COLO829 (cell line): ENCODE data around the gene BNIP3.
"Not testable (repeated sequence)": the region's sequence is repeated elsewhere in the genome, so short reads cannot be mapped to it uniquely, and the experiment has no call there.

Source experiments
- DNase-seq: peaks from one replicate; pipeline ENCODE4 v3.0.0; 2012; ENCODE audit warnings: low spot score

Gene BNIP3

DNA sequence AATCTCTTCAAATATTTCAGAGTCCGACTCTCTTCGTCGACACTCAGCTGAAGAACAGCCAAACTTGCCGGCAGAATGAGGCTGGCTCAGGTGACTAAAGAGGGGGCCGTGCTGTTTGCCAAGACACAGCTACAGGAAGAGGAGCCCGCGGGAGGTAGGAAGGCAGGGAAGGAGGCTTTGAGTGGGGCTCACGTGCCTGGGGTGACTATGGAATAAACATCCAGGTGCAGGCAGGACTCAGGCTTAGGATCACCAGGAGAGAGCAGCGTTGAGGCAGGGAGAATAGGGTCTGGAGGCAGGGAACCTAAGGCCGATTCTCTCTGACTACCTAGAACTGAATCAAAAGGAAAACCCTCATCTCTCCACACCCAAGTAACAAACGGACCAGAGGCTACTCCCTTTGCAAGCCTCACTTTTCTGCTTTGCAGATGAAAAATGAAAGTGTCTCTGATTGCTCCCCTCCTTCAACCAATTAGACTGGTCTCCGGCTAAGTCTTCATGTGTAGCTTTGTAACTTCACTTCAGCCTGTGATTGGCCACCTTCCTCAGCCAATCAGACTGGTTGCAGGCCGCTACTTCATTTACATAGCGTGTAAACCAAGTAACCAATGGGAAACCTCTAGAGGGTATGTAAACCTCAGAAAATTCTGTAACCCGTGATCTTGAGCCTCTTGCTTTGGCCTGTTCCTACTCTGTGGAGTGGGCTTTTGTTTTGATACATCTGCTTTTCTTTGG lies 19.7 kb upstream of the BNIP3 start:
- no peak for DNase-seq

DNA sequence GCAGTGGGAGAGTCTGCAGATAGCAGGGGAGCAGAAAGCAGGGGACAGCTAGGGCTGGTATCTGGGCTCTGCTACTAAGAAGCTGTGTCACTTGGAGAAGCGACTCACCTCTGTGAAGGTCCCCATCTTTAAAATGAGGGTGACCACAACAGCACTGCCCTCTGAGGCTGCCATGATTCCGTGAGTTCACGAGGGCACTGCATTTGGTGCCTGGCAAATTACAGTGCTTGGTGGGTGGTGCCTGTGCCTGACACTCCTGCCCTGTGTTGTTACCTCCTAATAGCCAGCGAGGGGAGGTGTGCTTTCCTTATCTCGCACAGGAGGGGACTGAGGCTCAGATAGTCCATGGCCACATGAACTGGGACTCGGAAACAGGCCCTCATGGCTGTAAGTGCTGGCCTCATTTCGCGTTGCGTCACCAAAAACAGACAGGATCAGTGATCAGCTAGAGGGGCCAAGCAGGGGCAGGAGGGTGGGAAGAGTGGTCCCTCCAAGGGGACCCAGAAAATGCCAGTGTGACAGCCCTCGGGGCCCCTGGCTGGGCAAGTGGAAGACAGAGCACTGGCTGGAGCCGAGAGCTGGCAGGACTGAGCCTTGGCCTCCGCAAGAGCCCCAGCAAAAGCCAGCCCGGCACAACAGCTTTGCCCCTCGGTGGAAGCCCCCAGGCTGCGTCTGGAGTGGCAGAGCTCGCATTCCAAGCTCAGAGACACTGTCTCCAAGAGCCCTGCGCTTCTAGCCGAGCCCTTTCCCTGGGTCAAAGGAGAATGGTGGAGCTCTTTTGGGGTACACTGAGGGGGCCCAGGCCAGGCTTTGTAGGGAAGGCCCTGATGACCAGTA lies 17.3 kb upstream of the BNIP3 start:
- DNase-seq: no peak

DNA sequence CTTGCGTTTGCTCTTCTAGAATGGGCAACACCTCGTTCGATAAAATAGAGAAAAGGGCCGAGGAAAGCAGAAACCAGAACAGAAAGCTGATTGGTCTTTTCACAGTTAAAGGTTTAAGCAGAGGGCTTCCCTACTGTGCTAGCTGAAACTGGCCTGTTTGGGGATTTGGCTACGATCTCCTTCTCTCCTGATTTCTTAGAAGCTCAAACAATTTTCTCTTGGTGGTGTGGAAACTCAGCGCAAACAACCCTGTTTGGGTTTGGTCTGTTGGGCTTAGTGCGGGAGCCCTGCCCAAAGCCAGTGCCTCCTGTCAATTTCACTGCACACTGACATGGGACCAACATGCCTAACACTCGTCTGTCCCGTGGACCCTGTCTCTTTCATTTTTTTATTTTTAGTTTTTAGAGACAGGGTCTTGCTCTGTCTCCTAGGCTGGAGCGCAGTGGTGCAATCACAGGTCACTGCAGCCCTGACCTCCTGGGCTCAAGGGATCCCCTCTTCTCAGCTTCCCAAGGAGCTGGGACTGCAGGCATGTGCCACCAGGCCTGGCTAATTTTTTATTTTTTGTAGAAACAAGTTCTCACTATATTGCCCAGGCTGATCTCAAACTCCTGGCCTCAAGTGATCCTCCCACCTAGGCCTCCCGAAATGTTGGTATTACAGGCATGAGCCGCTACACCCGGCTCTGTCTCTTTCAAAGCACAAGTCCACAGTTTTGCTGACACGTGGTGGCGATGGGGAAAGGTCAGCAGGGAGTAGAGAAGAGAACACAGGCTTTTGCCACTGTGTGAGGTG lies 16.5 kb upstream of the BNIP3 start:
- DNase-seq: no peak

DNA sequence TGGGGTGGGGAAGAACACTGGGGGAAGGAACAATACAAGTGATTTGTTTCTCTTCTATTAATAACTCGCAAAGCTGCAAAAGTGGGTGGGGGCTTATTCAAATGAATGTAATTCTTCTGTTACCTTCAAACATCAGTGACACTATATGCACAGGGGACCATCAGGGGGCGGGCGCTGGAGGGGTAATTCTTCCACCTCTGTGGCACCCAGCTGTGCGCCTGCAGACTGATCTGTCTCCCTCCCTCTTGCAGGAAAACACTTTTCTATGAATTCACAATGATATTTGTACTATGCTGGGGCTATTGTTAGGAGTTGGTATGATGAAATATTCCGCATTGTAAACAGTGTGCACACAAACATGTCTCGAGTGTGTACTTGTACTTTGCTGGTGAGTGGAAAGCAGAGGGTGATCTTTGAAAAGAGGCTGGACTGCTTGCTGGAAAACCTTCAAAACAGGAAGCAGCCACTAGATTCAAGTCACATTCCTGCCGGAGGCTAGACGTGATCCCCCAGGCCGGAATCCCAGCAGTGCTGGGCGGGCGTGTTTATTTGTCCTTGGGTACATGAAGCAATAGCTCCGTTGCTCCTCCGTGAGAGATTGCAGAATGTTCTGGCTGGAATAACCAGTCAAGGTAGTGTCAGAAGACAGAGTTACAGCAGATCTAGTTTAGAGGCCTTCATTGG lies 15.8 kb upstream of the BNIP3 start:
- DNase-seq: no peak

DNA sequence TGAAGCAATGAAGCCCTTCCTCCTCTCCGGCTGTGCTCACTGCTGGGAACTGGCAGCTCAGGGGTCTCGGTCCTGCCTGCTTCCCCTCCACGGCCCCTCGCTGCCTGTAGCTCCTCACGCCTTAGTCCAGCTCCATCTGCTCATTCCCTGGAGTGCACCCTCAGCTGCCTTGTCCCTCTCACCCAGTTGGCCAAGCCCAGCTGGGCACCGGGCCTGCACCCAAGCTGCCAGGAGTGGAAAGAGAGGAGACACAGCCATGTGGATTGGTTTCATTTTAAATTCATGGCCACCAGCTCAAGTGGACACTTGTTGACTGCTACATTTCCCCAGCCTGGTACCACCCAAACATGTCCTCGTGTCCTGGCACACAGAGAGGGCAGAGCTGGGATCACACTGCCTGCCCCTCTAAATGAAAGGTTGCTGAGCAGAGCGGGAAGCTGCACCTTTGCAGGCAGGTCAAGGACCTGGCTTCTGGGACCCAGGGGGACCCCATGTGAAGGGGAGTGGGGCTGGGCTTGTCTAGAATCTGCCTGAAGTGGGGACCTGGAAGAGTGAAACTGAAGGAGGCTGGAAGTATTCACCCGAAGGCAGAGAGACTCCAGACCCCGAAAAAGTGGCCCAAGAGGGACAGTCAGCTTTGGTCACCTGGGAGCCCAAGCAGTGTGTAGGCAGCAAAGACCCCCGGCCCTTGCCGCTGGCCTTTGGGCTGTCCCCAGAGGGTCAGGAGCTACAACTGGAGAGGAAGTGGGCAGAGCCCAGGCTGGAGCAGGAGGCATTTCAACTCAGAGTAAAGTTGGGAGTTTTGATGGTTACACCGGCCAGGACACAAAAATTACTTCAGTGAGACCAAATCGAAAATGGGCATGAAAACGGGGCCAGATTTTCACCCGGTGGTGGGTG lies 15.0 kb upstream of the BNIP3 start:
- no peak for DNase-seq

DNA sequence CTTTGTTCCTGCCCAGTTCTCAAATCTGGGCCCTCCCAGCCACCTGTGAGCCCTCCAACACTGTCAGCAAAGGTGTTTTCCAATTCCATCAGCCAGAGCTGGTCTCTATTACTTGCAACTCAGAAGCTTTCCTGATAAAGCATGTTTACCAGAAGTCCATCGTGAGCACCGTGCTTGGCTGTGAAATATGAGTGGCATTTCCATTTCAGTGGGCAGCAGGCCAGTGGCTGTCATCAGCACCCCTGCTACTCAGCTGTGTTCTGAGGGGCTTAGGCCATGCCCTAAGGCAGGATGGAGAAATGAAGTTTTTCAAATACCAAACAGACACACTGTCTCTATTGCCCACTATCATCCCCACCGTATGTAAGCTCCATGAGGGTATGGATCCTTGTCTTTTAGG lies 12.7 kb upstream of the BNIP3 start:
- DNase-seq: no peak

DNA sequence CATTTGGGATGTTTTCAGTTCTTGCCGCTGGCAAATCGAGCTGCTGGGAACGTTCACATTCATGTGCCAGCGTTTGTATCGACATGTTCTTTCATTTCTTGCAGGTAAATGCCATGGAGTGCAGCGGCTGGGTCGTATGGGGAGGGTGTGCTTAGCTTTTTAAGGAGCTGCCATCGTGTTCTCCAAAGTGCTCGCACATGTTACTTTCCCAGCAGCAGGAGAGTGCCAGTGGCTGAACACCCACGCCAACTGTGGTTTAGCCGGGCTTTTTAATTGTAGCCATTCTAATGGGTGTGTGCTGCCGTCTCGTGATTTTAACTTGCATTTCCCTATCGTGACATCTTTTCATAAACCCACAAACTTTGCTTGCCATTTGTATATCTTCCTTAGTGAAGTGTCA lies 11.6 kb upstream of the BNIP3 start:
- DNase-seq: no peak

DNA sequence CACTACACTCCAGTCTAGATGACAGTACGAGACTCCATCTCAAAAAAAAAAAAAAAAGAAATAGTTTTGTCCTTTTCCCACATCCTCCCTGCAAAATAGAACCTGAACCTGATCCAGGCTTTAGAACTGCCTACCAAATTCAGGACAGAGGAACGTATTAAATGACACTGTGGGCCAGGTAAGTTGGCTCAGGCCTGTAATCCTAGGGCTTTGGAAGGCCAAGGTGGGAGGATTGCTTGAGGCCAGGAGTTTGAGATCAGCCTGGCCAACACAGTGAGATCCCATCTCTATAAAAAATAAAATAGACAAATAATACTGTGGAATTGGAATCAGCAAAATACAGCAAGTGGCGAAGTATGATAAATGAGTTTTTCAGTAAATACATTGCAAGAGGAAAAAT lies 10.0 kb upstream of the BNIP3 start:
- DNase-seq: no peak

DNA sequence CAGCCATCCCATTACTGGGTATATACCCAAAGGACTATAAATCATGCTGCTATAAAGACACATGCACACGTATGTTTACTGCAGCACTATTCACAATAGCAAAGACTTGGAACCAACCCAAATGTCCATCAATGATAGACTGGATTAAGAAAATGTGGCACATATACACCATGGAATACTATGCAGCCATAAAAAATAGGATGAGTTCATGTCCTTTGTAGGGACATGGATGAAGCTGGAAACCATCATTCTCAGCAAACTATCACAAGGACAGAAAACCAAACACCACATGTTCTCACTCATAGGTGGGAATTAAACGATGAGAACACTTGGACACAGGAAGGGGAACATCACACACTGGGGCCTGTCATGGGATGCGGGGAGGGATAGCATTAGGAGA lies 6.1 kb upstream of the BNIP3 start:
- DNase-seq: not testable (repeated sequence)

DNA sequence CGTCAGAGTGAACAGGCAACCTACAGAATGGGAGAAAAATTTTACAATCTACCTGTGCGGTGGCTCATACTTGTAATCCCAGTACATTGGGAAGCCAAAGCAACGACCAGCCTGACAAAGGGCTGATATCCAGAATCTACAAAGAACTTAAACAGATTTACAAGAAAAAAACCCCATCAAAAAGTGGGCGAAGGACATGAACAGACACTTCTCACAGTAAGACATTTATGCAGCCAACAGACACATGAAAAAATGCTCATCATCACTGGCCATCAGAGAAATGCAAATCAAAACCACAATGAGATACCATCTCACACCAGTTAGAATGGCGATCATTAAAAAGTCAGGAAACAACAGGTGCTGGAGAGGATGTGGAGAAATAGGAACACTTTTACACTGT lies 5.6 kb upstream of the BNIP3 start:
- DNase-seq: not testable (repeated sequence)

DNA sequence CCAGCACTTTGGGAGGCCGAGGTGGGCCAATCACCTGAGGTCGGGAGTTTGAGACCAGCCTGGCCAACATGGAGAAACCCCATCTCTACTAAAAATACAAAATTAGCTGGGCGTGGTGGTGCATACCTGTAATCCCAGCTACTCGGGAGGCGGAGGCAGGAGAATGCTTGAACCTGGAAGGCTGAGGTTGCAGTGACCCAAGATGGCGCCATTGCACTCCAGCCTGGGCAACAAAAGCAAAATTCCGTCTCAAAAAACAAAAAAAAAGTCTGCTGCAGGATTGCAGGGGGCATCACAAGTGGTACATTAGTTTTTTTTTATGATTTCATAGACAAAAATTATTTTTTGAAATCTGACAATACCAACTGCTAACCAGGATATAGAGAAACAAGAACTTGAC lies 5.1 kb upstream of the BNIP3 start:
- DNase-seq: not testable (repeated sequence)

DNA sequence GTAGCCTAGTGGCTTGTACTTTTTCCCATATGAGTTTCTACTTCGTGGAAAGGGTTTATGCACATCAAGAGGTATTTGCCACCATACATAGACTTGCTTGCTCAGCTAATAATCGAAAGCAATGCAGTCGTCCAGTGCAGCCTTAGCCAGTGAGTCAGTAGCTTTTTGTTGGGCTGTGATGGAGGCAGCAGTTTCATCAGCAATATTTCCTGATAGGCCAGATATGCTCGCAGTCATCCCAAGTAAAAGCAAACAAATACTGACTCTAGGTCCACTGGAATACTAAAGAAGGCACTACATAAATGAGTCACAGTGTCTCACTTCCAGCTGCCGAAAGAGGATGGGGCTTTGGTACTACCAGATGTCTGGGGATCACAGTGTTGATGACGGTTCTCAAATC lies 2.1 kb upstream of the BNIP3 start:
- no peak for DNase-seq

DNA sequence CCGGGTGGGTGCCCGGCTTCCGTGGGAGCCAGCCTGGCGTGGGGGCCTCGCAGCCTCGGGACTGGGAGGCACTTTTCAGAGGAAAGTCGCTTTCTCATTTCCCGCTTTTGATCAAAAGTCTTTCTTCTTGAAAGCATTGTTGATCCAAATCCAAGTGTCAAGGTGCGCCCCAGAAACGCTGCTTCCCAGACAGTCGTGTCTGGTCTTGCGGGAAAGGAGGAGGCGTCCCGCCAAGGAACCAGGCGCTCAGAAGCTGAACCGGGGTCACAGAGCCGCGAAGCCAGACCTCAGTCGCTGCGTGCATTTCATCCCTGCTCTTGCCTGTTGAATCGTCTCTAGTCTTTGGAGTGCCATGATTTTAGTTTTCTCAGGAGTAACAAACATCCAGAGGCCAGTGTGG lies 1.1 kb upstream of the BNIP3 start:
- no peak for DNase-seq

DNA sequence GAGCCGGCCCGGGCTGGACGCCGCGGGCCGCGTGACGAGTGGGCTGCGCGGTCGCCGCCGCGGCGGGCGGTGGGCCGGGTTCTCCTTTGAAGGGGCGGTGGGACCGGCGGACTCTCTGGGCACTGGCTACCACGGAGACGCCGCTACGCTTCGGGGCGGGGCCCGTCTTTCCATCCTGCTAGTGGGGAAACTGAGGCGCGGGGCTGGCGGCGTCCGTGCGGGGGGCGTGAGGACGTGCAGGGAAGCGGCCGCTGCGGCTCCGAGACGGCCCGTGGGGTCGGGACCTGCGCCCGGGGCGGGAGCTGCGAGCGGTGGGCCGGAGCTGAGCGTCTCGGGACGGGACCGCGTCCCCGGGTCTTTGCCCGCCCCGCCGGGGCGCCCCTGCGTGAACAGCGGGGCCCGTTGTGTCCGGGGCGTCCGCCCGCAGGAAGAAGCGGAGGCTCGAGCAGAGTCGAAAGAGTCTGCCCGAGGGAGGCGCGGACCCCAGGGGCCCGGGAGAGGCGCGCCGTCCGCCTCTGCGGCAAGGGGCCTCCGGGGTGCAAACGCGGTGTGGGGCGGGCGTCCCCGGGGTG lies 548 bp upstream of the BNIP3 start:
- DNase-seq: no peak

DNA sequence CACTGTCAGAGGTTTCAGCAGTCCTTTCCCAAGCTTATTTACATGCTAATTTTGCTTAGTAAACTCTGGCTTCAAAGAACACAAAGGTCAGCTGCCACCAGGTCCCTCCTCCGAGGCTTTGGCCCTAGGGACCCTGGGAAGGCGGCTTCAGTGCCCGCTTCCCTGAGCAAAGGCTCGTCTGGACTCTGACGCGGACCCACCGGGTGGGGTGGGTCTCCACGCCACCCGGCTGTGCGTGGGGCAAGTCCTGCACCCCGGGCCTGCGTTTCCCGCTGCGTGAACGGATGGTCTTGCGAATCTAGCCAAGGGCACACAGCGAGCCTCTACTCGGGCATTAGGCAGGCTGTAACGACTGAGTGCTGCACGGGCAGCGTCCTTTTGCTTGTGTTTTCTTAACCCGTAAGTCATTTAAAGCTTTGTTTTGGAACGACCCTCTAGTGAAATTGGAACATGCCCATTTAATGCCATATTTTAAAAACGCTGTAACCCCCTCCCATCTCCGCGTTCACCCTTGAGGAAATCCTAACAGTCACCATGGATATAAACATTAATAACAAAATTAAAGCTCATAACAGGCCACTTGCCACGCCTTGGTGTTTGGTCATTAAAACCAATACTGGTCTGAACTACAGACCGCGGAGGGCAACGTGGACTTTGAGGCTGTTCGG lies 828 bp downstream of the BNIP3 start:
- no peak for DNase-seq

DNA sequence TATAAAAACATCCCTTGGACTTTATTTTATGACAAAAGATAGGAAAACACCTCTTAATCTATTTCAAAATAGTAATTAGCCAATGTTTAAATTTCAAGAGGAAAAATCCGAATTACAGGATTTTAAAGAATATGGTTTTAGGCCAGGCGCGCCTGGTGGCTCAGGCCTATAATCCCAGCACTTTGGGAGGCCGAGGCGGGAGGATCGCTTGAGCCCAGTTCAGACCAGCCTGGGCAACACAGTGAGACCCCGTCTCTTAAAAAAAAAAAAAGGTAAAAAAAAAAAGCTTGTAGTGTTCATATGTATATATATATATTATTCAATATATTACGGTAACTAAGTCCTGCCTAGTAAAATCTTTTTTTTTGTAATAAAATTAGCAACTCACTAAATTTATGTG lies 1.4 kb downstream of the BNIP3 start:
- DNase-seq: no peak

DNA sequence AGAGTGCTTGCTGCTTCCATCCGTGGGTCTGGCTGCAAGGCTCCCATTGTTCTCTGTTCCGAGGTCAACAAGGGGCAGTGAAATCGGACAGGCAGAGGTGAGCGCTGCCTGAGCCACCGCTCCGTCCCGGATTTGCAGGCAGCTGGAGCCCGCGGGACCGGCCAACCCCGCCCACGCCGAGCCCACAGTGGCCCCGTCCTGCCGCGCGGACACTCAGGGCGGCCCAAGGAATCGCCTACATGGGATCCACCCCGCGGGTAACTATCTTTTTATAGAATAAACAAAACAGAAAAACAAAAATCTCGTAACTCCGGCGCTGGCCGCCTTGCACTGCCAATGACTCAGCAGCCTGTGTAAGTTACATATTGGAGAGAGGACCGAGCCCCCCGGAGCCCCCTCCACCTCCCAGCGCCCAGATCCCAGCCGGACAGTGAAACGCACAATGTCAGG lies 1.9 kb downstream of the BNIP3 start:
- DNase-seq: no peak

DNA sequence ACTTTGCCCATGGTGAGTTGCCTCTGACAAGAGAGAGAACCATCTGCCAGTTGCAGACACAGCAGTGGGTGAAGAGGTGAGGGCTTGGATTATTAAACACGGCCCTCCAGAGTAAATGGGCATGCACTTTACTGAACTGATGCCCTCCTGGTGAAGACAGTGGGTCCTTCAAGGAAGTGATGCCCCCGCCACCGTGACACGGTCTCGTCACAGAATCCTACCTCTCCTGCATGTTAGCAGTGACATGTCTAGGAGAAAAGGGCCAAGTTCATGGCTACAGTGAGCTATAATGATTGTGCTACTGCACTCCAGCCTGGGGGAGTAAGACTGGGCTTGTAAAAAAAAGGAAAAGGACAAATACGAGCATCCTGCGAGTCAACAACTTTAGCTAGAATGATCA lies 2.4 kb downstream of the BNIP3 start:
- DNase-seq: no peak

DNA sequence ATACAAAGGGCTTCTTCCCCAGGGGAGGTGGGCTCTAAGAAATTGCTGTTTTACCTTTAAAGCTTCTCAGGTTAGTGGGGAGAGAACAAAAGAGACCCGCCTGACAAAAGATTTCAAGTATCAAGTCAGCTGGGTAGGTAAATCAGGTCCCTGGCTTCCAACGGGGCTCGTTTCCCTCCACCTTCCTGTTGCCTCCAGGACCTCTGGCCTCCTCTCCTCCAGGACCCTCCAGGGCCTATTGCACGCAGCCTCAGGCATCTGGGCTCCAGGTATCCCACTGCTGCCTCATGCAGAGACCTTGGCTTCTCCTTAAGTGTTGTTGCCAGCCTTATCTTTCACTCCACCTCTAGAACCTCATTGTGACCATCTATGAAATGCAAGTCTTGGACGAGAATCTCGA lies 2.9 kb downstream of the BNIP3 start:
- DNase-seq: no peak

DNA sequence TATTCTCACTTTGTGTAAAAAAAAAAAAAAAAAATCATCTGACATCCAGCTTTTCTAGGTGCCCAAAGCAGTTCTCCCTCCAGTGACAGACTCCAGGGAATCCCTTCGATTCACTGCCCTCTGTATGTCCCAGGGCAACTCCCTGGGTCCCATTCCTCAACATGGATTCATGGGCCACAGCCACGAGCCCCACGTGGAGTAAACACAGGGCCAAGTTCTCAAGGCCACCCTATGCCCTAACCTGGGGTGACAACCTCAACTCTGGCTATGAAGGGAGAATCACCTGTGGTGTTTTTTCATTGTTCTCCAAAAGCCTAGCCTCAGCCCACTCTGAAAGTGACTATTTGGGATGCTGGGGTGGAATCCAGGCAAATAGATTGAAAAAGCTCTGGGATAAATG lies 3.4 kb downstream of the BNIP3 start:
- no peak for DNase-seq
